Measurements from ENCODE around the gene SH3GL3. TPM values are rescaled to one million over a fixed set of nuclear protein-coding genes. Genes with fewer than 3 reads are reported as not detected.

The SH3GL3 gene
- total and polyA plus RNA-seq, 2 of the 8 experiments (the other 6 are each of a cell fraction or from before 2014, with no cell fraction given) = 14.1 to 19.1 TPM

DNA sequence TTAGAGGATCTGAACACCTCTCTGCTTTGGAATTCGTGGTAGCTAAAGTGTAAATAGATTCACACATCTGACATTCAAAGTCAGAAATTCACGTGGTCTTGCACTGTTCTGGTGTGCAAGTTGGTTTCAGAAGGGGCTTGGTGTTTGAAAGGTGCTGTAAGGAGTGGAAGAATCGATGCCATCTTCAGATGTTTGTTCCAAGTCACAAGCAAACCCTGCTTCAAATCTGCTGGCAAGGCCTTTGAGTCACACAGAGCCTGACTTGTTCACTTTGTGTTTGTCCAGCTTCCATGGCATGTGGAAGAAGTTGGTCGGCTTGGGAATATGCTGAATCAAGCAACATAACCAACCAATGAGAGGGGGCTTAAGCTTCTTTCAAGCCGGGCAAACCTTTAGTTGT, 44.3 kb downstream of the SH3GL3 start (continued):
- TF ChIP-seq, protein P1, sequence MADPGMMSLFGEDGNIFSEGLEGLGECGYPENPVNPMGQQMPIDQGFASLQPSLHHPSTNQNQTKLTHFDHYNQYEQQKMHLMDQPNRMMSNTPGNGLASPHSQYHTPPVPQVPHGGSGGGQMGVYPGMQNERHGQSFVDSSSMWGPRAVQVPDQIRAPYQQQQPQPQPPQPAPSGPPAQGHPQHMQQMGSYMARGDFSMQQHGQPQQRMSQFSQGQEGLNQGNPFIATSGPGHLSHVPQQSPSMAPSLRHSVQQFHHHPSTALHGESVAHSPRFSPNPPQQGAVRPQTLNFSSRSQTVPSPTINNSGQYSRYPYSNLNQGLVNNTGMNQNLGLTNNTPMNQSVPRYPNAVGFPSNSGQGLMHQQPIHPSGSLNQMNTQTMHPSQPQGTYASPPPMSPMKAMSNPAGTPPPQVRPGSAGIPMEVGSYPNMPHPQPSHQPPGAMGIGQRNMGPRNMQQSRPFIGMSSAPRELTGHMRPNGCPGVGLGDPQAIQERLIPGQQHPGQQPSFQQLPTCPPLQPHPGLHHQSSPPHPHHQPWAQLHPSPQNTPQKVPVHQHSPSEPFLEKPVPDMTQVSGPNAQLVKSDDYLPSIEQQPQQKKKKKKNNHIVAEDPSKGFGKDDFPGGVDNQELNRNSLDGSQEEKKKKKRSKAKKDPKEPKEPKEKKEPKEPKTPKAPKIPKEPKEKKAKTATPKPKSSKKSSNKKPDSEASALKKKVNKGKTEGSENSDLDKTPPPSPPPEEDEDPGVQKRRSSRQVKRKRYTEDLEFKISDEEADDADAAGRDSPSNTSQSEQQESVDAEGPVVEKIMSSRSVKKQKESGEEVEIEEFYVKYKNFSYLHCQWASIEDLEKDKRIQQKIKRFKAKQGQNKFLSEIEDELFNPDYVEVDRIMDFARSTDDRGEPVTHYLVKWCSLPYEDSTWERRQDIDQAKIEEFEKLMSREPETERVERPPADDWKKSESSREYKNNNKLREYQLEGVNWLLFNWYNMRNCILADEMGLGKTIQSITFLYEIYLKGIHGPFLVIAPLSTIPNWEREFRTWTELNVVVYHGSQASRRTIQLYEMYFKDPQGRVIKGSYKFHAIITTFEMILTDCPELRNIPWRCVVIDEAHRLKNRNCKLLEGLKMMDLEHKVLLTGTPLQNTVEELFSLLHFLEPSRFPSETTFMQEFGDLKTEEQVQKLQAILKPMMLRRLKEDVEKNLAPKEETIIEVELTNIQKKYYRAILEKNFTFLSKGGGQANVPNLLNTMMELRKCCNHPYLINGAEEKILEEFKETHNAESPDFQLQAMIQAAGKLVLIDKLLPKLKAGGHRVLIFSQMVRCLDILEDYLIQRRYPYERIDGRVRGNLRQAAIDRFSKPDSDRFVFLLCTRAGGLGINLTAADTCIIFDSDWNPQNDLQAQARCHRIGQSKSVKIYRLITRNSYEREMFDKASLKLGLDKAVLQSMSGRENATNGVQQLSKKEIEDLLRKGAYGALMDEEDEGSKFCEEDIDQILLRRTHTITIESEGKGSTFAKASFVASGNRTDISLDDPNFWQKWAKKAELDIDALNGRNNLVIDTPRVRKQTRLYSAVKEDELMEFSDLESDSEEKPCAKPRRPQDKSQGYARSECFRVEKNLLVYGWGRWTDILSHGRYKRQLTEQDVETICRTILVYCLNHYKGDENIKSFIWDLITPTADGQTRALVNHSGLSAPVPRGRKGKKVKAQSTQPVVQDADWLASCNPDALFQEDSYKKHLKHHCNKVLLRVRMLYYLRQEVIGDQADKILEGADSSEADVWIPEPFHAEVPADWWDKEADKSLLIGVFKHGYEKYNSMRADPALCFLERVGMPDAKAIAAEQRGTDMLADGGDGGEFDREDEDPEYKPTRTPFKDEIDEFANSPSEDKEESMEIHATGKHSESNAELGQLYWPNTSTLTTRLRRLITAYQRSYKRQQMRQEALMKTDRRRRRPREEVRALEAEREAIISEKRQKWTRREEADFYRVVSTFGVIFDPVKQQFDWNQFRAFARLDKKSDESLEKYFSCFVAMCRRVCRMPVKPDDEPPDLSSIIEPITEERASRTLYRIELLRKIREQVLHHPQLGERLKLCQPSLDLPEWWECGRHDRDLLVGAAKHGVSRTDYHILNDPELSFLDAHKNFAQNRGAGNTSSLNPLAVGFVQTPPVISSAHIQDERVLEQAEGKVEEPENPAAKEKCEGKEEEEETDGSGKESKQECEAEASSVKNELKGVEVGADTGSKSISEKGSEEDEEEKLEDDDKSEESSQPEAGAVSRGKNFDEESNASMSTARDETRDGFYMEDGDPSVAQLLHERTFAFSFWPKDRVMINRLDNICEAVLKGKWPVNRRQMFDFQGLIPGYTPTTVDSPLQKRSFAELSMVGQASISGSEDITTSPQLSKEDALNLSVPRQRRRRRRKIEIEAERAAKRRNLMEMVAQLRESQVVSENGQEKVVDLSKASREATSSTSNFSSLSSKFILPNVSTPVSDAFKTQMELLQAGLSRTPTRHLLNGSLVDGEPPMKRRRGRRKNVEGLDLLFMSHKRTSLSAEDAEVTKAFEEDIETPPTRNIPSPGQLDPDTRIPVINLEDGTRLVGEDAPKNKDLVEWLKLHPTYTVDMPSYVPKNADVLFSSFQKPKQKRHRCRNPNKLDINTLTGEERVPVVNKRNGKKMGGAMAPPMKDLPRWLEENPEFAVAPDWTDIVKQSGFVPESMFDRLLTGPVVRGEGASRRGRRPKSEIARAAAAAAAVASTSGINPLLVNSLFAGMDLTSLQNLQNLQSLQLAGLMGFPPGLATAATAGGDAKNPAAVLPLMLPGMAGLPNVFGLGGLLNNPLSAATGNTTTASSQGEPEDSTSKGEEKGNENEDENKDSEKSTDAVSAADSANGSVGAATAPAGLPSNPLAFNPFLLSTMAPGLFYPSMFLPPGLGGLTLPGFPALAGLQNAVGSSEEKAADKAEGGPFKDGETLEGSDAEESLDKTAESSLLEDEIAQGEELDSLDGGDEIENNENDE (IDR thresholded peaks at IDR 0.05; ENCODE audit: insufficient replicate concordance, low read length) = no peak
- TF ChIP-seq SAP30 (IDR thresholded peaks at IDR 0.05; ENCODE audit: insufficient read depth, insufficient replicate concordance, low read length) (no peak), JUN (IDR thresholded peaks at IDR 0.05; ENCODE audit: low read depth, low read length) (no peak), SP4 (IDR thresholded peaks at IDR 0.05; ENCODE audit: low read length) (no peak), YY1 (IDR thresholded peaks at IDR 0.05; ENCODE audit: low read depth, low read length) (no peak)
- TF ChIP-seq, protein P2, sequence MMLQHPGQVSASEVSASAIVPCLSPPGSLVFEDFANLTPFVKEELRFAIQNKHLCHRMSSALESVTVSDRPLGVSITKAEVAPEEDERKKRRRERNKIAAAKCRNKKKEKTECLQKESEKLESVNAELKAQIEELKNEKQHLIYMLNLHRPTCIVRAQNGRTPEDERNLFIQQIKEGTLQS (IDR thresholded peaks at IDR 0.05; ENCODE audit: insufficient read depth, low read depth, low read length) = no peak

All from H1 (cell line).